Glomerular visceral epithelial cell (primary cell): ENCODE results near the gene NPIPB2.
A peak's percentile ranks its signal among the peaks of the same experiment; 100 is the strongest.
"Not testable (repeated sequence)": the region's sequence is repeated elsewhere in the genome, so short reads cannot be mapped to it uniquely, and the experiment has no call there.

Experiments used
- DNase-seq: peaks from one replicate; pipeline ENCODE4 v3.0.0-alpha.2; 2016; ENCODE audit errors: extremely low spot score

Gene NPIPB2

GRCh38 chr16:11941945-11942344, at the start of gene NPIPB2:
TSS of gene NPIPB2 (minus strand) at chr16:11942045. CDS start at chr16:11942045, 0 bp downstream.
- DNase-seq: not testable (repeated sequence)

GRCh38 chr16:11990702-11991390, 49.0 kb upstream of the NPIPB2 start:
- DNase-seq: peak; percentile 83

GRCh38 chr16:11988258-11988978, 46.6 kb upstream of the NPIPB2 start:
- DNase-seq: no peak

- DNase-seq: no peak
Observed at GRCh38 chr16:11986521-11987057, 44.7 kb upstream of the NPIPB2 start.

- no peak for DNase-seq
Observed at GRCh38 chr16:11985250-11985649, 43.4 kb upstream of the NPIPB2 start.

- DNase-seq: no peak
Observed at GRCh38 chr16:11980136-11980844, 38.4 kb upstream of the NPIPB2 start.

GRCh38 chr16:11979013-11979672, 37.3 kb upstream of the NPIPB2 start:
- DNase-seq: no peak

- no peak for DNase-seq
Observed at GRCh38 chr16:11978080-11978479, 36.2 kb upstream of the NPIPB2 start.

- peak; percentile 60 for DNase-seq
Observed at GRCh38 chr16:11977376-11978041, 35.7 kb upstream of the NPIPB2 start.

GRCh38 chr16:11976850-11977375, 35.1 kb upstream of the NPIPB2 start:
- DNase-seq: no peak

- no peak for DNase-seq
Observed at GRCh38 chr16:11973070-11973469, 31.2 kb upstream of the NPIPB2 start.

- DNase-seq: no peak
Observed at GRCh38 chr16:11972128-11972527, 30.3 kb upstream of the NPIPB2 start.

- not testable (repeated sequence) for DNase-seq
Observed at GRCh38 chr16:11970292-11970691, 28.4 kb upstream of the NPIPB2 start.

GRCh38 chr16:11968577-11968976, 26.7 kb upstream of the NPIPB2 start:
- no peak for DNase-seq

- no peak for DNase-seq
Observed at GRCh38 chr16:11967195-11967911, 25.5 kb upstream of the NPIPB2 start.

- DNase-seq: no peak
Observed at GRCh38 chr16:11966173-11966572, 24.3 kb upstream of the NPIPB2 start.

- DNase-seq: no peak
Observed at GRCh38 chr16:11964761-11965551, 23.1 kb upstream of the NPIPB2 start, which contains the start of gene TNFRSF17. TSS of gene TNFRSF17 (plus strand) at chr16:11965210. CDS start at chr16:11965325, 115 bp downstream.

- DNase-seq: no peak
Observed at GRCh38 chr16:11963706-11964105, 21.9 kb upstream of the NPIPB2 start.

GRCh38 chr16:11962978-11963377, 21.1 kb upstream of the NPIPB2 start:
- DNase-seq: not testable (repeated sequence)
